ENCODE results near the gene FN1.

- TF ChIP-seq CTCF (IDR thresholded peaks at IDR 0.05) (no peak), EP300 (IDR thresholded peaks at IDR 0.05) (no peak), POLR2A (IDR thresholded peaks at IDR 0.05) (no peak)
Observed at GRCh38 chr2:215328066-215328465, 107.8 kb downstream of the FN1 start.
